Astrocyte of the cerebellum (primary cell): ENCODE results near the gene GUCD1.
"Not testable (repeated sequence)": the region's sequence is repeated elsewhere in the genome, so short reads cannot be mapped to it uniquely, and the experiment has no call there.

Source experiments
- DNase-seq: peaks from one replicate; pipeline ENCODE4 v3.0.0-alpha.2; 2011; ENCODE audit warnings: low read depth
- H3K4me3 ChIP-seq: 2 replicates; pipeline ENCODE4 v1.5.1; 2011; ENCODE audit warnings: mild to moderate bottlenecking, low read depth, low read length, moderate library complexity
- CTCF ChIP-seq: IDR thresholded peaks from 2 replicates; pipeline ENCODE4 v1.5.1; 2012; ENCODE audit warnings: low read length, low read depth, moderate library complexity, mild to moderate bottlenecking; ENCODE audit errors: missing control alignments
- in situ Hi-C: cut with HindIII; loops from 2 replicates; pipeline ENCODE4 v1.10.0; 2017; ENCODE audit warnings: low sequenced_read_pairs

GUCD1 gene

GRCh38 chr22:24559471-24559870 lies 4.5 kb upstream of the GUCD1 start:
- no peak overlapping the region for H3K4me3 ChIP-seq
- TF ChIP-seq CTCF, result no peak
- in situ Hi-C loops, result no loop called here
- no peak for DNase-seq

GRCh38 chr22:24555165-24556039 lies 464 bp upstream of the GUCD1 start, which contains the start of gene SNRPD3:
SNRPD3 (plus strand) TSS chr22:24555999; CDS start chr22:24557675, 1,676 bp downstream.
- peak; percentile 11 for TF ChIP-seq CTCF
- in situ Hi-C loops, result no loop called here
- peak; percentile 97 for DNase-seq

GRCh38 chr22:24553597-24554312 lies 1.2 kb downstream of the GUCD1 start:
- no peak for TF ChIP-seq CTCF
- H3K4me3 ChIP-seq, result peak overlapping the region; percentile 100
- in situ Hi-C loops, result no loop called here
- no peak for DNase-seq

More at GRCh38 chr22:24555165-24556039, 464 bp upstream of the GUCD1 start, which contains the start of gene SNRPD3:
- peak within 1 kb of the TSS; percentile 100 for H3K4me3 ChIP-seq

- DNase-seq, H3K4me3 ChIP-seq, in situ Hi-C loops: not testable (repeated sequence)
Measured at GRCh38 chr22:24552503-24553286, 2.2 kb downstream of the GUCD1 start.

GRCh38 chr22:24550902-24551435 lies 4.0 kb downstream of the GUCD1 start:
- no peak for TF ChIP-seq CTCF
- in situ Hi-C loops, result no loop called here
- DNase-seq, result no peak
- H3K4me3 ChIP-seq, result no peak overlapping the region

GRCh38 chr22:24550028-24550901 lies 4.7 kb downstream of the GUCD1 start:
- DNase-seq, result no peak
- in situ Hi-C loops, result no loop called here
- no peak for TF ChIP-seq CTCF
- no peak overlapping the region for H3K4me3 ChIP-seq
